Measurements from ENCODE around the gene USP25.
A peak's percentile ranks its signal among the peaks of the same experiment; 100 is the strongest.
"Not testable (repeated sequence)": the region's sequence is repeated elsewhere in the genome, so short reads cannot be mapped to it uniquely, and the experiment has no call there.

USP25 gene

DNA sequence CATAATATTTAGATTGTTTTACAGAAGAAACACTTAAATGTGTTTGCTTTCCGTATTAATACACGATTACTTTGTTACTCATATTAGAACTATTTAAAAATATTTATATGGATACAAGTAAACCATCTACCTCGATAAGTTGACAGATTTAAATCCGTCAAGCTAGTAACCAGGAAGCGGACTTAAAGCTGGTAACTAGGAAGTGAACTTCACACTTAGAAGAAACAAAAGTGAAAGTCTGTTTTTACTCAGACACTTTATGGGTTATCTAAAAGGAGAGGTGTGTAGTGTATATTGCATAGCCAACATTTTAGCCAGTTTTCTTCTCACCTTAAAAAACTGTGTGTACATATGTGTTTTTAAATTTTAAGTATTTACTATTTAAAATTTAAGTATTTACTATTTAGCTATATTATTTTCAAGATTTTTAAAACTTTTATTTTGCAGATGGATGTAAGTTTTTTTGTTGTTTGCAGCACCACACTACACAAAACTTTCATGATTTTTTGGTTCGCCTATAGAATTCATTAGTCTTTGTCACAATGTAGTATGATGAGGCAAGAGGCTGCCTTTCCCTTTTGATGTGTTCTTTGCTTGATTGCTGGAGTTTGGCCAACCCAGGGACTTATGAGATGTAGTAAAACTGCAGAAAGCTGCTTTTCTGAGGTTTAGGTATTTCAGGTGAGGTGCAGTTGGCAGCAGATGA, 2.7 kb downstream of the USP25 start:
- Histone ChIP-seq H3K36me3 (ENCODE audit: control insufficient read depth, low read length) (no peaks in the 10 kb centered on the region), H4K20me1 (ENCODE audit: control insufficient read depth, insufficient read depth, low read depth, low read length) (peaks cover 5% of the 10 kb centered on the region; the same call in 1 of the 2 replicates), H3K4me3 (ENCODE audit: low read length) (peak overlapping the region; percentile 80), H3K4me2 (ENCODE audit: low read length) (peak overlapping the region; percentile 95), H3K27ac (ENCODE audit: low read depth, low read length) (no peak overlapping the region), H3K9me3 (ENCODE audit: control insufficient read depth, insufficient read depth, low read length) (no peaks in the 10 kb centered on the region), H3K27me3 (ENCODE audit: control insufficient read depth, low read length) (peaks cover 20% of the 10 kb centered on the region), H3K79me2 (ENCODE audit: control insufficient read depth, low read length) (peaks cover 71% of the 10 kb centered on the region), H3K9me2 (replicated peaks; ENCODE audit: control insufficient read depth, low read length) (no peaks in the 10 kb centered on the region), H3K4me1 (ENCODE audit: control insufficient read depth, low read length) (peaks cover 18% of the 10 kb centered on the region), H3F3A (ENCODE audit: control insufficient read depth, insufficient read depth) (peaks cover 6% of the 10 kb centered on the region; the same call in 1 of the 2 replicates)
- TF ChIP-seq, protein P1, sequence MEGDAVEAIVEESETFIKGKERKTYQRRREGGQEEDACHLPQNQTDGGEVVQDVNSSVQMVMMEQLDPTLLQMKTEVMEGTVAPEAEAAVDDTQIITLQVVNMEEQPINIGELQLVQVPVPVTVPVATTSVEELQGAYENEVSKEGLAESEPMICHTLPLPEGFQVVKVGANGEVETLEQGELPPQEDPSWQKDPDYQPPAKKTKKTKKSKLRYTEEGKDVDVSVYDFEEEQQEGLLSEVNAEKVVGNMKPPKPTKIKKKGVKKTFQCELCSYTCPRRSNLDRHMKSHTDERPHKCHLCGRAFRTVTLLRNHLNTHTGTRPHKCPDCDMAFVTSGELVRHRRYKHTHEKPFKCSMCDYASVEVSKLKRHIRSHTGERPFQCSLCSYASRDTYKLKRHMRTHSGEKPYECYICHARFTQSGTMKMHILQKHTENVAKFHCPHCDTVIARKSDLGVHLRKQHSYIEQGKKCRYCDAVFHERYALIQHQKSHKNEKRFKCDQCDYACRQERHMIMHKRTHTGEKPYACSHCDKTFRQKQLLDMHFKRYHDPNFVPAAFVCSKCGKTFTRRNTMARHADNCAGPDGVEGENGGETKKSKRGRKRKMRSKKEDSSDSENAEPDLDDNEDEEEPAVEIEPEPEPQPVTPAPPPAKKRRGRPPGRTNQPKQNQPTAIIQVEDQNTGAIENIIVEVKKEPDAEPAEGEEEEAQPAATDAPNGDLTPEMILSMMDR (IDR thresholded peaks at IDR 0.05; ENCODE audit: low read depth, low read length, poor library complexity, severe bottlenecking): no peak
- TF ChIP-seq EZH2phosphoT487 (IDR thresholded peaks at IDR 0.05; ENCODE audit: borderline replicate concordance, low read length): no peak

DNA sequence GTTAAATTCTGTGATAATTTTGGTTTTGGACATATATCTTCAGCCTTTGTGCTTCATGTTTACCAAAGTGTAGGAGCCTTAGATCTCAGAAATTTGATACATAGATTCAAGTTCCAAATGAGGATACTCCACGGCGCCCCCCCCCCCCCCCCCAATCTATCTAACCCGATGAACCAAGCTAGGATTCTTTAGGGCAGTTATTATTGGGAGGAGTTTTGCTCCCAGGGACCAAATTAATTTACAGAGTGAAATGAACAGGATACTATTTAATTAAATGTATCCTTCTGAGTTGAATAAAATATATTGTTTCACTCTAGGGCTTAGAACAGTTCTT, 3.2 kb downstream of the USP25 start:
- H3K9me2 ChIP-seq (replicated peaks; ENCODE audit: control insufficient read depth, low read length): no peaks in the 10 kb centered on the region
- H3K9me3 ChIP-seq (ENCODE audit: control insufficient read depth, insufficient read depth, low read length): no peaks in the 10 kb centered on the region
- no peak overlapping the region for H3K27ac ChIP-seq (ENCODE audit: low read depth, low read length)
- H3K36me3 ChIP-seq (ENCODE audit: control insufficient read depth, low read length): no peaks in the 10 kb centered on the region
- peaks cover 15% of the 10 kb centered on the region for H3K27me3 ChIP-seq (ENCODE audit: control insufficient read depth, low read length)
- peak overlapping the region; percentile 52 for H3K4me3 ChIP-seq (ENCODE audit: low read length)
- H3F3A ChIP-seq (ENCODE audit: control insufficient read depth, insufficient read depth): peaks cover 6% of the 10 kb centered on the region; the same call in 1 of the 2 replicates
- peaks cover 5% of the 10 kb centered on the region; the same call in 1 of the 2 replicates for H4K20me1 ChIP-seq (ENCODE audit: control insufficient read depth, insufficient read depth, low read depth, low read length)
- TF ChIP-seq, protein P1 (IDR thresholded peaks at IDR 0.05; ENCODE audit: low read depth, low read length, poor library complexity, severe bottlenecking): no peak
- TF ChIP-seq EZH2phosphoT487 (IDR thresholded peaks at IDR 0.05; ENCODE audit: borderline replicate concordance, low read length): no peak
- H3K4me1 ChIP-seq (ENCODE audit: control insufficient read depth, low read length): peaks cover 18% of the 10 kb centered on the region
- H3K79me2 ChIP-seq (ENCODE audit: control insufficient read depth, low read length): peaks cover 76% of the 10 kb centered on the region
- peak overlapping the region; percentile 95 for H3K4me2 ChIP-seq (ENCODE audit: low read length)

DNA sequence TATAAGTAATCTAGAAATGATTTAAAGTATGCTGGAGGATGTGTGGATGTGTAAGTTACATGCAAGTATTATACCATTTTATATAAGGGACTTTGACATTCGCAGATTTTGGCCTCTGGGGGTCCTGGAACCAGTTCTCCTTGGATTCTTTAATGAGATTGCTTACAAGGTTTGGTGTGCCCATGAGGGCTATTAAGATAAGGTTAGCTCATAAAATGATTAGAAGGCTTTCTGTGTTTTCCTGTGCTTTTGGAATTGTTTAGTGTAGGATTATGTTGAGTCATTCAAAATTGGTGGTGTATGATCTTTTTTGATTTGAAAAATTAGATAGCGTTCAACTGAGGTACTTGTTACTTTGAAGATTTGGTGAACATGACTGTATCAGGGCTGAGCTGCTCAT, 5.6 kb downstream of the USP25 start:
- no peaks in the 10 kb centered on the region for H3K9me3 ChIP-seq (ENCODE audit: control insufficient read depth, insufficient read depth, low read length)
- H3F3A ChIP-seq (ENCODE audit: control insufficient read depth, insufficient read depth): no peaks in the 10 kb centered on the region
- peaks cover 5% of the 10 kb centered on the region; the same call in 1 of the 2 replicates for H4K20me1 ChIP-seq (ENCODE audit: control insufficient read depth, insufficient read depth, low read depth, low read length)
- H3K4me3 ChIP-seq (ENCODE audit: low read length): no peak overlapping the region
- TF ChIP-seq, protein P1 (IDR thresholded peaks at IDR 0.05; ENCODE audit: low read depth, low read length, poor library complexity, severe bottlenecking): no peak
- no peak for TF ChIP-seq EZH2phosphoT487 (IDR thresholded peaks at IDR 0.05; ENCODE audit: borderline replicate concordance, low read length)
- no peaks in the 10 kb centered on the region for H3K36me3 ChIP-seq (ENCODE audit: control insufficient read depth, low read length)
- no peak overlapping the region for H3K27ac ChIP-seq (ENCODE audit: low read depth, low read length)
- no peaks in the 10 kb centered on the region for H3K9me2 ChIP-seq (replicated peaks; ENCODE audit: control insufficient read depth, low read length)
- no peaks in the 10 kb centered on the region for H3K27me3 ChIP-seq (ENCODE audit: control insufficient read depth, low read length)
- peaks cover 99% of the 10 kb centered on the region for H3K79me2 ChIP-seq (ENCODE audit: control insufficient read depth, low read length)
- peaks cover 14% of the 10 kb centered on the region for H3K4me1 ChIP-seq (ENCODE audit: control insufficient read depth, low read length)
- no peak overlapping the region for H3K4me2 ChIP-seq (ENCODE audit: low read length)

DNA sequence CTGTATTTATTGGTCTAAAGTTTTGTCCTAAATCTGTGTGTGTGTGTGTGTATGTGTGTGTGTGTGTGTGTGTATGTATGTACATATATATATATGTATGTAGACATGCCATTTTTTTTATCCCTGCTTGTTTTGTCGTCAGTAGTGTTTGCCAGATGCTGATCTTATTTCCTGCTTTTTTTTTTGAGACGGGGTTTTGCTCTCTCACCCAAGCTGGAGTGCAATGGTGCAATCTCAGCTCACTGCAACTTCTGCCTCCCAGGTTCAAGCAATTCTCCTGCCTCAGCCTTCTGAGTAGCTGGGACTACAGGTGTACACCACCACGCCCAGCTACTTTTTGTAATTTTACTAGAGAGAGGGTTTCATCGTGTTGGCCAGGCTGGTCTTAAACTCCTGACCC, 6.1 kb downstream of the USP25 start:
- peaks cover 14% of the 10 kb centered on the region for H3K4me1 ChIP-seq (ENCODE audit: control insufficient read depth, low read length)
- not testable (repeated sequence) for H3K9me3 ChIP-seq (ENCODE audit: control insufficient read depth, insufficient read depth, low read length); H3K4me3 ChIP-seq (ENCODE audit: low read length); H3F3A ChIP-seq (ENCODE audit: control insufficient read depth, insufficient read depth); H4K20me1 ChIP-seq (ENCODE audit: control insufficient read depth, insufficient read depth, low read depth, low read length); H3K36me3 ChIP-seq (ENCODE audit: control insufficient read depth, low read length); H3K27ac ChIP-seq (ENCODE audit: low read depth, low read length); H3K27me3 ChIP-seq (ENCODE audit: control insufficient read depth, low read length); H3K9me2 ChIP-seq (replicated peaks; ENCODE audit: control insufficient read depth, low read length); H3K4me2 ChIP-seq (ENCODE audit: low read length)
- H3K79me2 ChIP-seq (ENCODE audit: control insufficient read depth, low read length): peaks cover 97% of the 10 kb centered on the region

DNA sequence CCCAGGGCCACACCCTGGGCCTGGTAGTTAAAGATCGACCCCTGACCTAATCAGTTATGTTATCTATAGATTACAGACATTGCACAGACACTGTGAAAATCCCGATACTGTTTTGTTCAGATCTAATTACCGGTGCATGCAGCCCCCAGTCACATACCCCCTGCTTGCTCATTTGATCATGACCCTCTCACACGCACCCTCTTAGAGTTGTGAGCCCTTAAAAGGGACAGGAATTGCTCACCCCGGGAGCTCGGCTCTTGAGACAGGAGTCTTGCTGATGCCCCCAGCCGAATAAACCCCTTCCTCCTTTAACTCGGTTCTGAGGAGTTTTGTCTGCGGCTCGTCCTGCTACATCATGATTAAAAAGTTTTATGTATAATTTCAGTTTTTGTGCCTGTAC, 9.0 kb downstream of the USP25 start:
- peaks cover 97% of the 10 kb centered on the region for H3K79me2 ChIP-seq (ENCODE audit: control insufficient read depth, low read length)
- H3K9me3 ChIP-seq (ENCODE audit: control insufficient read depth, insufficient read depth, low read length); H3K27me3 ChIP-seq (ENCODE audit: control insufficient read depth, low read length): not testable (repeated sequence)

More for the DNA sequence above, 9.0 kb downstream of the USP25 start:
- peaks cover 14% of the 10 kb centered on the region for H3K36me3 ChIP-seq (ENCODE audit: control insufficient read depth, low read length)
- H3K4me3 ChIP-seq (ENCODE audit: low read length); H3K4me2 ChIP-seq (ENCODE audit: low read length); H3K9me2 ChIP-seq (replicated peaks; ENCODE audit: control insufficient read depth, low read length); H3F3A ChIP-seq (ENCODE audit: control insufficient read depth, insufficient read depth); H4K20me1 ChIP-seq (ENCODE audit: control insufficient read depth, insufficient read depth, low read depth, low read length); H3K4me1 ChIP-seq (ENCODE audit: control insufficient read depth, low read length); H3K27ac ChIP-seq (ENCODE audit: low read depth, low read length): not testable (repeated sequence)

Measured in DOHH2 (cell line).